Superior temporal gyrus (tissue), 1 donor: Measurements from ENCODE around the gene RBM39.
"Not testable (repeated sequence)": the region's sequence is repeated elsewhere in the genome, so short reads cannot be mapped to it uniquely, and the experiment has no call there.

Source experiments
- DNase-seq: peaks from one replicate; pipeline ENCODE4 v3.0.0-alpha.2; 2016; ENCODE audit errors: extremely low spot score

Gene RBM39

GRCh38 chr20:35741892-35742740 lies at the start of gene RBM39:
Gene RBM39, minus strand, starts transcription at chr20:35742260. Its CDS starts 1,386 bp downstream, at chr20:35740874.
- DNase-seq: peak; percentile 100

- no peak for DNase-seq
Measured at GRCh38 chr20:35791821-35792220, 49.8 kb upstream of the RBM39 start.

DNA sequence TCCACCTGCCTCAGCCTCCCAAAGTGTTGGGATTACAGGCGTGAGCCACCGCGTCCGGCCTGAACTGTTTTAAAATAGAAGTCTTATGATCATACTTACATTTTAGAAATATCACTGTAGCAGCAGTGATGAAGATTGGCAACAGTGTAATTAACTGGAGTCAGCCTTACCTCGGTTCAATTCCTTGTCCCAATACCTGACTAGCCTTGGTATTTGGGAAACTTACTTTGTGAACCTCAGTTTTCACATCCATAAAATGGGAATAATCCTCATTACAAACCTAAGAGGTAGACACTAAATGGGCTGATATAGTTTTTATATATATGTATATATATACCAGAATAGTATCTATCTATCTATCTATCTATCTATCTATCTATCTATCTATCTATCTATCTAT lies 49.0 kb upstream of the RBM39 start:
- no peak for DNase-seq

DNA sequence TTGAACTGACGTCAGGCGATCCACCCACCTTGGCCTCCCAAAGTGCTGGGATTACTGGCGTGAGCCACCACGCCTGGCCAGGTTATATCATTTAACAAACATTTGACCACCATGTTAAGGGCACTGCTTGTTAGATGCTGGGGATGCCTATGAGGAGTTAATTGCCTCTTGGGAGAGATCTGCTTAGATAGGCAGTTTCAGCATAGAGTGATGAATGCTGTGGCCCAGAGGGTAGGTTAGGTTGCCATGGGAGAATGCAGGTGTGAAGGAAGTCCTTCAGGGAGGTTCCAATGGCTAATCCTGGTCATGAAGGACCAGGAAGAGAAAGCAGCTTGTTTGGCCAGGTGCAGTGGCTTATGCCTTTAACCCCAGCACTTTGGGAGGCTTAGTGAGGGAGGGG lies 46.7 kb upstream of the RBM39 start:
- no peak for DNase-seq

DNA sequence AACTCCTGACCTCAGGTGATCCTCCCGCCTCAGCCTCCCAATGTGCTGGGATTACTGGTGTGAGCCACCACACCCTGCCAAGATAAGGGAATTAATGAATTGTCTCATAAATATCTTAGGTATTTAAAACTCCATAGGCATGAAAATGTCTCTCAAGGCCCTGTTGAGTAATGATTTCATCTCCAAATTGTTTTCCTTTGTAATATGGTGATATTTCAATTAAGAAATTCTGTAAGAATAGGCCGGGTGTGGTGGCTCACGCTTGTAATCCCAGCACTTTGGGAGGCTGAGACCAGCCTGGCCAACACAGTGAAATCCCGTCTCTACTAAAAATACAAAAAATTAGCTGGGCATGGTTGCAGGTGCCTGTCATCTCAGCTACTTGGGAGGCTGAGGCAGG lies 43.5 kb upstream of the RBM39 start:
- not testable (repeated sequence) for DNase-seq

- DNase-seq: not testable (repeated sequence)
Measured at GRCh38 chr20:35783811-35784210, 41.8 kb upstream of the RBM39 start.

DNA sequence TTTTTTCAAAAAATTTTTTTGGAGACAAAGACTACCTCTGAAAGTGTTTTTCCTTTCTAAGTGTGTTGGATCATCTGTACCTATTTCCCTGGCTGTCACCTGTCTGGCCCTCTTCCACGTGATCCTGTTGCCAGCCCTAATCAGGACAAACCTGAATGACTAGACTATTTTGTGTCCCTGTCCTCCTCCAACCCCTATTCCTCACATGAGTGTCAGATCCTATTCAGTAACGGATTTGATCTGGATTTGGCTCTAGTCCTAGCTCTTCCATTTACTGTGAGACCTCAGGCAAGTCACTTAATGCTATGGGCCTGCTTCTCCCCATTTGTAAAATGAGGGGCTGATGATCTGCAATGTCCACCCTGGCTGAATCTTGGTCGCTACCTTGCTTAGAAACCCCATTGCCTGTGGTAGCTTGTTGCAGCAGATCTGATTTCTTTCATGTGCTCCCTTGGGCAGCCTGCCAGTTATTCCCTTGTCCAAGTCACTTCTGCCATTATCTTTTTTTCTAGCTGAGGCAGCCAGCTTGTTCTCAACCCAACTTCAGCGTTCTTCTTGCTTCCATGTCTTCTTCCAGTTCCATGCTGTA lies 34.5 kb upstream of the RBM39 start:
- DNase-seq: no peak

- no peak for DNase-seq
Measured at GRCh38 chr20:35774391-35774790, 32.3 kb upstream of the RBM39 start.

DNA sequence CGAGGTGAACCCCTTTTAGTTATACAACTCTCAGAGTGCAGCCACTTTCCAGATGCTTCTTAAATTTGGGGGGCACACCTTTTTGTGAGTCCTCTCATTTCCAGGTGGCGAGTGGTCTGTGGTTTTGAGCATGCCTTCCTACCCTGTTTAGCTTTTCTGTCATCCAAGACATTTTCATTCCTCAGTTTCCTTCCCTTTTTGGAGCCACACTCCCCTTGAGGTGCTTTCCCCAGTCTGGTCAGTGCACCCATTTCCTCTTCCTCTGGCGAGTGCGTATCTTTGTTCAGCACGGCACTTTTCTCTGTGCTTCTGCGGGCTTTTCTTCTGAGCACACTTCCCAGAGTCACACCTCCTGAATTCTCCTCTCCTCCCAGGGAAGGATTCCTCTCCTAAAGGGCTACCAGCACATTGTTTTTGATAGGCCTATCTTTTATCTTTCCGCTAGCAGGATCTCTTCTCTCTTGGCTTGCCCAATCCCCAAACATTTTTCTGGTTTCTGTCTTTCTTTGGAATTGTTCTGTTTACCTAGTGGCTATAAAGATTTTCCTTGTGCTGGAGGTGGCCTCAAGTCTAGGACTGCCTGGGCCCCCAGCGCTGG lies 31.2 kb upstream of the RBM39 start:
- DNase-seq: no peak

DNA sequence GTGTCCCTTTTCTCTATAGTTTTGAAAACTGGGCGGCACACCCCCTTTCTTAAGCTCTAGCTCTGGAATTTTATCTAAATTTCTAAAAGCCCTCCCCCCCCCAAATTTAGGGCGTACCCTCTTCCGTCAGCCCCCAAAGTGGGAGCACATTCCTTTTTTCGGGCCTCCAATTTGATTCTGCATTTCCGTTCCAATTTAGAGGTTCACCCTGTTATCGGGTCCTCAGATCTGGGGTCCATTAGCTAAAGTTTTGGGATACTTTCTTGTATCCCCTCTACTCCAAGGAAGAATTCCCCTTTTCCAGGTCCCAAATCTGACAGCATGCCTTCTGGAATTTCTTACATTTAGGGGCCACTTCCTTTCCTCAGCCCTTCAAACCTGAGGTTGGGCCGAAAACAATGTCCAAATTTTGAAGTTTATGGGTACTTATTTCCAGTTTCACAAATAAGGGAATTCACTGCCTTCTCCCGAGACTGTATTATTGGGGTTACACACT lies 30.6 kb upstream of the RBM39 start:
- no peak for DNase-seq

DNA sequence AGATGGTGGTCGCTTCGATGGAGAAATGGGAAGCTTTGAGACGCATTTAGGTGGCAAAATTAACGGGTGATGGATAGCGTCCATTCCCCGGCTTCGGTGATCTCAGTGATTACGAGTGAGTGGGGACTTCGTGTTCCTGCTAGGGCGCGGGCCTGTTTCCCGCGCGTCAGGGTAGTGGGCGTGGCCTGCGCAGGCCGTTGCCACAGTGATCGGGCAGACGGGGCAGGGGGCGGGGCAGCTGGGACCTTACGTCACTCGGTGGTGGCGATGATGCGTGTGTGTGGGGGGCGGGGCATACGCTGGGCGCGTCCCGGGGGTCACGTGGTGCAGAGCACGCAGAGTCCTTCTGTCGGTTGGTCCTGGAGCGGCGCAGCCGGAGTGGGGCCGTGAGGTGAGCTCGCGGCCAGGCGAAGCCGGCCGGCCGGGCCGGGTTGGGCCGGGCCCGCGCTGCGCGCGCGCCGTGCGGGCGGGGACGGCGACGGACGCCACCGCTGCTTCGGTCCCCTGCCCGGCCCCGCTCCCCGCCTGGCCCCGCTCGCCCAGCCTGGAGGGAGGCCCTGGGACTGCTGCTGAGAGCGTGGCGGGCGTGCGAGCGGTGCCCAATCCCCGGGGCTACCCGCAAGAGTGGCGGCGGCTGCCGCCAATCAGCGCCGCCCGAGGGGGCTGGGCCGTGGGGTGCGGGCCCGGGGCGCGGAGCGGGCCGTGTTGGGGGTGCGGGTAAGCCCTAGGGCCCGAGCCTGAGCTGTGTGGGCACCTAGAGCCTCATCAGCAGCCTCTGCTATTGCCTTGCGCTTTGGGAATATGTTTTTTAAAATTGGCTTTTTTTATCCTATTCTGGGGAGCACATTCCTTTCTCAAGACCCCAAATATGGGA lies 29.9 kb upstream of the RBM39 start, which contains the start of gene PHF20:
Gene PHF20 (plus strand): TSS at position 327 of the 874 bp plus-strand sequence. CDS start 29,508 bp downstream, outside the sequence.
- peak; percentile 91 for DNase-seq

- no peak for DNase-seq
Measured at GRCh38 chr20:35771367-35771688, 29.3 kb upstream of the RBM39 start.

DNA sequence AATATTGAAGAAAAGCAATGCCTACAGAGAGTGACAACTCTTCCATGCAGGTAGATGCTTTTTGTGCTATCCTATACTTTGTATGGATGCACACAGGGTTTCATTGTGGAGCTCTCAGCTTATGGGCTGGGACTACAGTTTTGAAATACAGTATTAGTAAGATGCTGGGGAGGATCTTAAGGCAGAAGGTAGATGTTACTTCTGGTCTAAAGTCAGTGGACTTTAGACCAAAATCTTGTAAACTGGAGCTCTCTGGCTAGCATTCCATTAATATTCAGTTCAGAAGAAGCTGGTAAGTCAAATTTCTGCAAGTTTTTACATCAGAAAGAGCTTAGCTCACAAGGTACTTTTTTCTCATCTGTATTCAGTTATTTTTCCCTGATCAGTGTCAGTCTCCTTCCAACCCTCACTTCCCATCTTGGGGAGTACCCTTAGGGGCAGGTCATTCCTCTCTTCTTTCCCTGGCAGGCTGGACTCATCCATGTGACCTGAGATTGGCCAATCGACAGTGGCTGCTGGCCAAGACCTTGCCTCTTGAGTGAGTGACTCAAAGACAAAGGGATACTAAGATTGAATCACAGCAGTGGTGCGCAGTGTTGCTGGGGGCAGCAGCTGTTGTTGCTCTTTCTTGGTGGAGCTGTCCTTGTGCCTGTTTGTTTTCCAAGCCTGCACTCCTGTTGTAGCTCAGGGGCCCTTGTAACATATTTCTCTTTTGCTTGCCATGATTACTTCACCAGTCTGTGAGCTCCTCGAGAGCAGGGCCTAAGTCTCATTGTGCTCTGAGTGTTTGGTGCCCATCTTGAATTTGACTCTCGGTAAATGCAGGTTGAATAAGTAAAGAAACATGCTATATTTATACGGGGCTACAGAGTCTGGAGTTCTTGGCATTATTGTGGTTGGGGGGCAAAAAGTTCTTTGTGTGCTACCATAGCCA lies 26.9 kb upstream of the RBM39 start:
- peak; percentile 80 for DNase-seq

DNA sequence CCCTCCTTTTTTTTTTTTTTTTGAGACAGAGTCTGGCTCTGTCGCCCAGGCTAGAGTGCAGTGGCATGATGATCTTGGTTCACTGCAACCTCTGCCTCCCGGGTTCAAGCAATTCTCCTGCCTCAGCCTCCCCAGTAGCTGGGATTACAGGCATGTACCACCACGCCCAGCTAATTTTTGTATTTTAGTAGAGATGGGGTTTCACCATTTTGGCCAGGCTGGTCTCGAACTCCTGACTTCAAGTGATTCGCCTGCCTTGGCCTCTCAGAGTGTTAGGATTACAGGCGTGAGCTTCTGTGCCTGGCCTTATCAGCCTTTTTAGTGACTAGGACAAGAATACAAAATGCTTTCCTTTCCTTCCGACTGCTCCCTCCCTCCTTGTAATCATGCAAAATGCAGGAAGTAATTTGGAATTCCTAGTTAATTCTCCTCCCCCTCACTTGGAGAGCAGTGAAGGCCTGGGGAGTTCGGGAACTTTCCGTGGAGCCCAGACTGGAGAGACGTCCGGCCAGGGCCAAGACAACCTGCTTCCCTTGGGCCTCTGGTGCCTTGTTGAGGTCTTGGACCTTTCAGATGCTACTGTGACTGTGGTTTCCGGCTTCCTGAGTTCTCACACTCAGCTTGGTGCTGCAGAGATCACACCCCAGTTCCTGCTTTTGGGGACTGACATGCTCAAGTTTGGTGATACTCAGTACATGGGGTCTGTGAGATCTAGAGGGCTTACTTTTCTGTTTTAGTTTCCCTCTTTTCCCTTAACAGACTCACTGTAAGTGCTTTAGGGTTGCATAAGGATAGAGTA lies 25.8 kb upstream of the RBM39 start:
- DNase-seq: no peak

- no peak for DNase-seq
Measured at GRCh38 chr20:35766843-35767242, 24.8 kb upstream of the RBM39 start.

- DNase-seq: not testable (repeated sequence)
Measured at GRCh38 chr20:35764936-35765335, 22.9 kb upstream of the RBM39 start.

- no peak for DNase-seq
Measured at GRCh38 chr20:35762461-35762860, 20.4 kb upstream of the RBM39 start.

DNA sequence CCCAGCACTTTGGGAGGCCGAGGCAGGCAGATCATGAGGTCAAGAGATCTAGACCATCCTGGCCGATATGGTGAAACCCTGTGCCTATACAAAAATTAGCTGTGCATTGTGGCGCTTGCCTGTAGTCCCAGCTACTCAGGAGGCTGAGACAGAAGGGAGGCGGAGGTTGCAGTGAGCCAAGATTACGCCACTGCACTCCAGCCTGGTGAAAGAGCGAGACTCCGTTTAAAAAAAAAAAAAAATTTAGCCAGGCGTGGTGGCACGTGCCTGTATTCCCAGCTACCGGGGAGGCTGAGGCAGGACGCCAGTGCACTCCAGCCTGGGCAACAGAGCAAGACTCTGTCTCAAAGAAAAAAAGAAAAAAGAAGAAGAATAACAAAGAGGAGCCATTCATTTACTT lies 19.5 kb upstream of the RBM39 start:
- DNase-seq: not testable (repeated sequence)

DNA sequence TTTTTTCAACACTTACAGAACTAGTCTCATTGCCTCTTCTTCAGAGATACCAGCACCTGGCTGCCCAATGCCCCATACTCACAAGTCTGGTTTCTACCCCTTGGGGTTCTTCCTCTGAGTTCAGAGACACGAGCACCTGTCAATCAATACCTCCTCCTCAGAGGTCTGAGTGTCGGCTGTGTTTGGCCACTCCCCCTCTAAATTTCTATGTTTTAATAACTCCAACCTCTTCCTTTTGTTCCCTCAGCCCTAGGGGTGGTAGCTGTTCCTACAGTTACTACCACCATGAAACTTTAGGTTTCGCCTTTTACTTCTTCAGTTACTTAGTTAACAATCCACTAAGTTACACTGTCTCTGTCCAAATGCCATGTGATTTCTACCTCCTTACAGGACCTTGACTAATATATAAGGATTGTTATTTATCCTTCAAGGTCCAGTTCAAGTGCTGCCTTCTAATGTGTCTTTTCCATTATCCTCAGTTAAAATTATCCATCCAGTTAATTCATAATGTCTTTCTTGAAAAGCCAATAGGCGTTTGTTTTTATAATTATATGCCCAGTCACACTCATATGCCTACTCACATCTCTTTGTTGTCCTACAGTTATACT lies 15.1 kb upstream of the RBM39 start:
- DNase-seq: no peak
